ENCODE results near the gene LRIG1.

LRIG1 gene

GRCh38 chr3:66441129-66441528 lies 59.7 kb downstream of the LRIG1 start:
- Histone ChIP-seq H3K4me3 (ENCODE audit: low read length) (0 out of 2 replicates have a peak overlapping the region, but pooled peaks have one; percentile 5), H3K27me3 (ENCODE audit: control insufficient read depth, low read length) (no peaks in the 10 kb centered on the region), H3K4me2 (ENCODE audit: low read length) (peak overlapping the region; percentile 45), H3K36me3 (ENCODE audit: control insufficient read depth, low read length) (peaks cover 89% of the 10 kb centered on the region), H3K9me3 (ENCODE audit: control insufficient read depth, insufficient read depth, low read length) (no peaks in the 10 kb centered on the region), H3F3A (ENCODE audit: control insufficient read depth, insufficient read depth) (no peaks in the 10 kb centered on the region), H3K79me2 (ENCODE audit: control insufficient read depth, low read length) (peaks cover 98% of the 10 kb centered on the region), H3K9me2 (replicated peaks; ENCODE audit: control insufficient read depth, low read length) (no peaks in the 10 kb centered on the region), H4K20me1 (ENCODE audit: control insufficient read depth, insufficient read depth, low read depth, low read length) (0 out of 2 replicates have a peak, but pooled peaks cover 3% of the 10 kb centered on the region), H3K27ac (ENCODE audit: low read depth, low read length) (peak overlapping the region; percentile 52), H3K4me1 (ENCODE audit: control insufficient read depth, low read length) (peaks cover 49% of the 10 kb centered on the region)
- no peak for TF ChIP-seq EZH2phosphoT487 (IDR thresholded peaks at IDR 0.05; ENCODE audit: borderline replicate concordance, low read length)
- TF ChIP-seq CTCF (IDR thresholded peaks at IDR 0.05; ENCODE audit: low read depth, low read length, poor library complexity, severe bottlenecking): no peak

- H3F3A ChIP-seq (ENCODE audit: control insufficient read depth, insufficient read depth): no peaks in the 10 kb centered on the region
- H4K20me1 ChIP-seq (ENCODE audit: control insufficient read depth, insufficient read depth, low read depth, low read length): 0 out of 2 replicates have a peak, but pooled peaks cover 3% of the 10 kb centered on the region
- no peaks in the 10 kb centered on the region for H3K27me3 ChIP-seq (ENCODE audit: control insufficient read depth, low read length)
- no peaks in the 10 kb centered on the region for H3K9me3 ChIP-seq (ENCODE audit: control insufficient read depth, insufficient read depth, low read length)
- peaks cover 49% of the 10 kb centered on the region for H3K4me1 ChIP-seq (ENCODE audit: control insufficient read depth, low read length)
- peak overlapping the region; percentile 52 for H3K27ac ChIP-seq (ENCODE audit: low read depth, low read length)
- no peaks in the 10 kb centered on the region for H3K9me2 ChIP-seq (replicated peaks; ENCODE audit: control insufficient read depth, low read length)
- H3K36me3 ChIP-seq (ENCODE audit: control insufficient read depth, low read length): peaks cover 89% of the 10 kb centered on the region
- H3K79me2 ChIP-seq (ENCODE audit: control insufficient read depth, low read length): peaks cover 98% of the 10 kb centered on the region
- TF ChIP-seq EZH2phosphoT487 (IDR thresholded peaks at IDR 0.05; ENCODE audit: borderline replicate concordance, low read length) (no peak), CTCF (IDR thresholded peaks at IDR 0.05; ENCODE audit: low read depth, low read length, poor library complexity, severe bottlenecking) (no peak)
- peak overlapping the region; percentile 45 for H3K4me2 ChIP-seq (ENCODE audit: low read length)
- 0 out of 2 replicates have a peak overlapping the region, but pooled peaks have one; percentile 7 for H3K4me3 ChIP-seq (ENCODE audit: low read length)
These were observed 61.0 kb downstream of the LRIG1 start for GRCh38 chr3:66439666-66440344.

GRCh38 chr3:66438046-66438445 lies 62.8 kb downstream of the LRIG1 start:
- Histone ChIP-seq H3K4me2 (ENCODE audit: low read length) (no peak overlapping the region), H3K9me3 (ENCODE audit: control insufficient read depth, insufficient read depth, low read length) (no peaks in the 10 kb centered on the region), H3K79me2 (ENCODE audit: control insufficient read depth, low read length) (peaks cover 100% of the 10 kb centered on the region), H3F3A (ENCODE audit: control insufficient read depth, insufficient read depth) (no peaks in the 10 kb centered on the region), H3K27me3 (ENCODE audit: control insufficient read depth, low read length) (no peaks in the 10 kb centered on the region), H3K4me1 (ENCODE audit: control insufficient read depth, low read length) (peaks cover 36% of the 10 kb centered on the region), H3K27ac (ENCODE audit: low read depth, low read length) (no peak overlapping the region), H3K36me3 (ENCODE audit: control insufficient read depth, low read length) (peaks cover 91% of the 10 kb centered on the region), H3K9me2 (replicated peaks; ENCODE audit: control insufficient read depth, low read length) (no peaks in the 10 kb centered on the region), H3K4me3 (ENCODE audit: low read length) (no peak overlapping the region), H4K20me1 (ENCODE audit: control insufficient read depth, insufficient read depth, low read depth, low read length) (0 out of 2 replicates have a peak, but pooled peaks cover 3% of the 10 kb centered on the region)
- TF ChIP-seq EZH2phosphoT487 (IDR thresholded peaks at IDR 0.05; ENCODE audit: borderline replicate concordance, low read length) (no peak), CTCF (IDR thresholded peaks at IDR 0.05; ENCODE audit: low read depth, low read length, poor library complexity, severe bottlenecking) (no peak)
